CD14-positive monocyte (primary cell): Measurements from ENCODE around the gene MUC3A. TPM values are rescaled to one million over a fixed set of nuclear protein-coding genes. Genes with fewer than 3 reads are reported as not detected.

ENCODE experiments used
- DNase-seq, 3 donors: peaks; one replicate each; pipeline ENCODE4 v3.0.0-alpha.2; 2011 to 2022
- H2AFZ ChIP-seq: 2 replicates; pipeline ENCODE4 v1.6.0; 2012; ENCODE audit warnings: mild to moderate bottlenecking, low read depth, low read length, inconsistent platforms; ENCODE audit not compliant: insufficient read depth, poor library complexity, severe bottlenecking
- H3K27ac ChIP-seq, 2 donors: 1 replicate in 1 of 2; 2 replicates in 1 of 2; pipeline ENCODE4 v1.5.1; 2012 to 2013; ENCODE audit warnings: low read length in 2 of 2, control low read depth in 1 of 2, inconsistent platforms in 1 of 2, low read depth in 1 of 2, mild to moderate bottlenecking in 1 of 2
- H3K27me3 ChIP-seq, 2 donors: one replicate each; pipeline versions ENCODE4 v1.6.0 to v1.6.1; 2011 to 2013; ENCODE audit warnings: low read length in 2 of 2; ENCODE audit not compliant: control insufficient read depth in 2 of 2, insufficient read depth in 2 of 2
- H3K36me3 ChIP-seq, 2 donors: replicated peaks in 1 of 2; 1 replicate in 1 of 2; 2 replicates in 1 of 2; pipeline versions ENCODE4 v1.5.1 to v1.6.1; 2012 to 2013; ENCODE audit warnings: low read length in 2 of 2, control low read depth in 1 of 2, inconsistent platforms in 1 of 2, mild to moderate bottlenecking in 1 of 2; ENCODE audit not compliant: insufficient read depth in 2 of 2, control insufficient read depth in 1 of 2
- H3K4me1 ChIP-seq, 2 donors: 1 replicate in 1 of 2; 2 replicates in 1 of 2; pipeline versions ENCODE4 v1.5.1 to v1.6.1; 2012 to 2013; ENCODE audit warnings: low read length in 2 of 2, control low read depth in 1 of 2, inconsistent platforms in 1 of 2, mild to moderate bottlenecking in 1 of 2, moderate library complexity in 1 of 2; ENCODE audit not compliant: insufficient read depth in 2 of 2, control insufficient read depth in 1 of 2
- H3K4me2 ChIP-seq: replicated peaks from 2 replicates; pipeline ENCODE3; 2012; ENCODE audit warnings: low read length, moderate library complexity, mild to moderate bottlenecking; ENCODE audit not compliant: poor library complexity, severe bottlenecking; ENCODE audit errors: extremely low read depth
- H3K4me3 ChIP-seq, 3 experiments: fragments of 200-600 bp in 1 of 3; sonication (generic) in 1 of 3; replicated peaks in 1 of 3; 1 replicate in 2 of 3; 2 replicates in 1 of 3; pipeline ENCODE4 v1.5.1; 2011 to 2013; ENCODE audit warnings: low read length in 3 of 3, mild to moderate bottlenecking in 3 of 3, control low read depth in 2 of 3, low read depth in 2 of 3, inconsistent platforms in 1 of 3, moderate library complexity in 1 of 3
- H3K79me2 ChIP-seq: 2 replicates; pipeline ENCODE4 v1.6.0; 2012; ENCODE audit warnings: mild to moderate bottlenecking, control low read depth, inconsistent platforms, low read length, moderate library complexity; ENCODE audit not compliant: insufficient read depth
- H3K9ac ChIP-seq: 2 replicates; pipeline ENCODE4 v1.6.0; 2017; ENCODE audit warnings: low read length, mild to moderate bottlenecking; ENCODE audit not compliant: insufficient read depth, poor library complexity, severe bottlenecking
- H3K9me3 ChIP-seq, 2 donors: replicated peaks in 1 of 2; 1 replicate in 1 of 2; 2 replicates in 1 of 2; pipeline versions ENCODE4 v1.5.1 to v1.6.1; 2012 to 2013; ENCODE audit warnings: low read length in 2 of 2, control low read depth in 1 of 2; ENCODE audit not compliant: control insufficient read depth in 1 of 2, insufficient read depth in 1 of 2
- H4K20me1 ChIP-seq: 2 replicates; pipeline ENCODE4 v1.6.0; 2012; ENCODE audit warnings: mild to moderate bottlenecking, low read length, control low read depth, moderate library complexity; ENCODE audit not compliant: insufficient read depth
- H3K27ac Mint-ChIP-seq, 7 donors: one replicate each; pipeline ENCODE4 v1.8.0; 2020; ENCODE audit warnings: mild to moderate bottlenecking in 7 of 7, mixed read lengths in 7 of 7, moderate library complexity in 6 of 7, inconsistent platforms in 2 of 7
- H3K27me3 Mint-ChIP-seq, 3 donors: one replicate each; pipeline ENCODE4 v1.8.0; 2021 to 2022; ENCODE audit warnings: low read depth in 3 of 3, mild to moderate bottlenecking in 3 of 3, mixed read lengths in 3 of 3, moderate library complexity in 3 of 3, inconsistent platforms in 1 of 3
- H3K36me3 Mint-ChIP-seq, 2 donors: one replicate each; pipeline ENCODE4 v1.8.0; 2020; ENCODE audit warnings: mixed read lengths in 2 of 2, inconsistent platforms in 1 of 2, mild to moderate bottlenecking in 1 of 2
- H3K4me1 Mint-ChIP-seq: one replicate; pipeline ENCODE4 v1.8.0; 2020; ENCODE audit warnings: mild to moderate bottlenecking, mixed read lengths
- H3K4me3 Mint-ChIP-seq, 2 donors: one replicate each; pipeline ENCODE4 v1.8.0; 2020; ENCODE audit warnings: mild to moderate bottlenecking in 2 of 2, mixed read lengths in 2 of 2, moderate library complexity in 1 of 2
- H3K9me3 Mint-ChIP-seq, 7 donors: one replicate each; pipeline ENCODE4 v1.8.0; 2020 to 2022; ENCODE audit warnings: mixed read lengths in 7 of 7, mild to moderate bottlenecking in 6 of 7, moderate library complexity in 6 of 7, inconsistent platforms in 2 of 7
- WGBS: methylation state at CpG from one replicate; pipeline ENCODE4 v1.1.5; 2013; ENCODE audit warnings: missing lambda C conversion rate; ENCODE audit not compliant: insufficient coverage; 5-methylcytosine and 5-hydroxymethylcytosine counted together
- intact Hi-C, 2 donors: fragments of 100-400 bp; cut with micrococcal nuclease; formaldehyde crosslinking; loops; one replicate each; pipeline versions ENCODE4 v1.15.0 to v1.15.1; 2023
- polyA plus RNA-seq, 3 donors: library from polyadenylated mRNA; depleted of rRNA in 1 of 3; unstranded in 2 of 3; stranded (reverse) in 1 of 3; fragments of 300-500 nt in 2 of 3; fragments of >200 nt in 1 of 3; fragmentation: Illumina TruSeq in 2 of 3; gene quantifications; 1 replicate in 2 of 3; 2 replicates in 1 of 3; pipeline ENCODE4 v1.2.3, GENCODE V29; 2012 to 2021
- TF ChIP-seq, protein P1 (sequence below): fragments of 200-600 bp; IDR thresholded peaks from one replicate; pipeline ENCODE4 v1.8.0; 2022; ENCODE audit warnings: antibody characterized with exemption, mild to moderate bottlenecking

The MUC3A gene
- polyA plus RNA-seq, 3 donors = not detected

DNA sequence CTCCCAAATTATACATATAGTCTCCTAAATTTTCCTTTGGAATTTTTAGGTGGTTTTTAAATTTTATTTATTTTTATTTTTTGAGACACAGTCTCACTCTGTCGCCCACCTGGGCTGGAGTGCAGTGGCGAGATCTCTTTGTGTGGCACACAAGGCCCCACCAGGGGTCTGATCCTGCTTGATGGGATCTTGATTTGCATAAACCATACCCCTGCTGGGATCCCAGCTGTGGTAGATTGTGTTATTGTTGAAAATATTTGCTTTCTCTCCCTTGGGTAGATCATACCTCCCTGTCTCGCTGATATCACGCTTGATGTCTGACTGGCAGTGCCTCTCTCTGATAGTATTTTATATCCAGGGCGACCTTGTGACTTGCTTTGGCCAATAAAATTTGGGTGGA is 5.6 kb upstream of the MUC3A start:
- no peaks in the 10 kb centered on the region for H3K79me2 ChIP-seq
- H3K9me3 Mint-ChIP-seq = peaks cover 5 to 32% (median 25%) of the 10 kb centered on the region in 7 donors
- H3K4me3 ChIP-seq = no peak overlapping the region
- H3K27me3 ChIP-seq = no peaks in the 10 kb centered on the region
- peaks cover 5 to 10% of the 10 kb centered on the region in 2 donors for H3K9me3 ChIP-seq
- WGBS = no CpG with 5 or more reads among the region's 5 CpGs
- H3K27me3 Mint-ChIP-seq = peaks cover 12 to 19% (median 14%) of the 10 kb centered on the region in 3 donors
- no peaks in the 10 kb centered on the region for H3K4me1 ChIP-seq
- no peaks in the 10 kb centered on the region for H3K4me1 Mint-ChIP-seq
- H3K4me2 ChIP-seq = no peak overlapping the region
- H3K27ac ChIP-seq = no peak overlapping the region
- intact Hi-C loops = no loop called here
- no peaks in the 10 kb centered on the region for H4K20me1 ChIP-seq
- DNase-seq = no peak
- H3K36me3 Mint-ChIP-seq = no peaks in the 10 kb centered on the region
- H3K27ac Mint-ChIP-seq = no peak overlapping the region
- H3K9ac ChIP-seq = no peak overlapping the region
- no peak overlapping the region for H3K4me3 Mint-ChIP-seq
- H2AFZ ChIP-seq = no peak overlapping the region
- TF ChIP-seq, protein P1, sequence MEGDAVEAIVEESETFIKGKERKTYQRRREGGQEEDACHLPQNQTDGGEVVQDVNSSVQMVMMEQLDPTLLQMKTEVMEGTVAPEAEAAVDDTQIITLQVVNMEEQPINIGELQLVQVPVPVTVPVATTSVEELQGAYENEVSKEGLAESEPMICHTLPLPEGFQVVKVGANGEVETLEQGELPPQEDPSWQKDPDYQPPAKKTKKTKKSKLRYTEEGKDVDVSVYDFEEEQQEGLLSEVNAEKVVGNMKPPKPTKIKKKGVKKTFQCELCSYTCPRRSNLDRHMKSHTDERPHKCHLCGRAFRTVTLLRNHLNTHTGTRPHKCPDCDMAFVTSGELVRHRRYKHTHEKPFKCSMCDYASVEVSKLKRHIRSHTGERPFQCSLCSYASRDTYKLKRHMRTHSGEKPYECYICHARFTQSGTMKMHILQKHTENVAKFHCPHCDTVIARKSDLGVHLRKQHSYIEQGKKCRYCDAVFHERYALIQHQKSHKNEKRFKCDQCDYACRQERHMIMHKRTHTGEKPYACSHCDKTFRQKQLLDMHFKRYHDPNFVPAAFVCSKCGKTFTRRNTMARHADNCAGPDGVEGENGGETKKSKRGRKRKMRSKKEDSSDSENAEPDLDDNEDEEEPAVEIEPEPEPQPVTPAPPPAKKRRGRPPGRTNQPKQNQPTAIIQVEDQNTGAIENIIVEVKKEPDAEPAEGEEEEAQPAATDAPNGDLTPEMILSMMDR = no peak
- no peaks in the 10 kb centered on the region for H3K36me3 ChIP-seq

DNA sequence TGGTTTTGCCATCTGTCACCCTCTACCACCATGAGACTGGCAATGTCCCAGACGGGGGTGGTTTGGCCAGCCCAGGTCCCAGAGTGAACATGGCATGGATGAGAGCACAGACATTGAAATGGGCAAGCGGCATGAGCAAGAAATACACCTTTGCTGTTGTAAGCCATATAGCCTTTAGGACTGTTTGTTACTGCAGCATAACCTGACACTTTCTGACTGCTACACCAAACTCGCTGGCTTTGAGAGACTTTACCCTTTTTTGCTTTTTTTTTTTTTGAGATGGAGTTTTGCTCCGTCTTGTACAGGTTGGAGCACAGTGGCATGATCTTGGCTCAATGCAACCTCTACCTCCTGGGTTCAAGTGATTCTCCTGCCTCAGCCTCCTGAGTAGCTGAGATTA is 5.2 kb upstream of the MUC3A start:
- no peaks in the 10 kb centered on the region for H4K20me1 ChIP-seq
- H3K4me3 Mint-ChIP-seq = no peak overlapping the region
- intact Hi-C loops = no loop called here
- H3K27me3 Mint-ChIP-seq = peaks cover 10 to 21% (median 18%) of the 10 kb centered on the region in 3 donors
- no peaks in the 10 kb centered on the region for H3K36me3 ChIP-seq
- peaks cover under 1 to 6% of the 10 kb centered on the region in 2 donors for H3K9me3 ChIP-seq
- TF ChIP-seq, protein P1 = no peak
- no peak overlapping the region for H3K9ac ChIP-seq
- no peaks in the 10 kb centered on the region for H3K36me3 Mint-ChIP-seq
- no peak overlapping the region for H3K27ac ChIP-seq
- no peak overlapping the region for H2AFZ ChIP-seq
- H3K27me3 ChIP-seq = peaks cover 0 to under 1% of the 10 kb centered on the region in 2 donors
- H3K27ac Mint-ChIP-seq = no peak overlapping the region
- no peak for DNase-seq
- H3K4me1 ChIP-seq = no peaks in the 10 kb centered on the region
- H3K4me2 ChIP-seq = no peak overlapping the region
- no peak overlapping the region for H3K4me3 ChIP-seq
- 88% methylated on average over 2 of the region's 4 CpGs for WGBS
- peaks cover 5 to 27% (median 21%) of the 10 kb centered on the region in 7 donors for H3K9me3 Mint-ChIP-seq
- H3K79me2 ChIP-seq = no peaks in the 10 kb centered on the region
- no peaks in the 10 kb centered on the region for H3K4me1 Mint-ChIP-seq
